AG04450 (cell line): ENCODE measurements around the gene SOWAHC. TPM values are rescaled to one million over a fixed set of nuclear protein-coding genes. Genes with fewer than 3 reads are reported as not detected.
"Not testable (repeated sequence)": the region's sequence is repeated elsewhere in the genome, so short reads cannot be mapped to it uniquely, and the experiment has no call there.

Experiments used
- CTCF ChIA-PET: fragments of 300-600, 350-600 bp; formaldehyde crosslinking; extraction: SDS; loops from one replicate; lab custom pipeline; 2022; ENCODE audit warnings: antibody characterized with exemption, inconsistent platforms; lab: Charles Lee
- POLR2A ChIA-PET: fragments of 350-600 bp; formaldehyde crosslinking; extraction: SDS; loops from one replicate; lab custom pipeline; 2021; ENCODE audit warnings: antibody characterized with exemption, inconsistent platforms; lab: Yijun Ruan, JAX
- DNase-seq: peaks from one replicate; pipeline ENCODE4 v3.0.0-alpha.2; 2011; ENCODE audit warnings: low read depth, low spot score
- H3K27ac ChIP-seq: one replicate; pipeline ENCODE4 v1.5.1; 2012; ENCODE audit warnings: low read depth, low read length, control low read depth
- H3K27me3 ChIP-seq: one replicate; pipeline ENCODE4 v1.6.0; 2012; ENCODE audit warnings: low read length; ENCODE audit not compliant: control insufficient read depth, insufficient read depth
- H3K4me3 ChIP-seq: 2 replicates; pipeline ENCODE4 v1.5.1; 2011; ENCODE audit warnings: mild to moderate bottlenecking, low read depth, low read length, control low read depth
- H3K9me3 ChIP-seq: 2 replicates; pipeline ENCODE4 v1.5.1; 2012; ENCODE audit warnings: low read length; ENCODE audit not compliant: control insufficient read depth, insufficient read depth
- polyA plus RNA-seq: library from polyadenylated mRNA; depleted of rRNA; stranded (reverse); fragments of >200 nt; gene quantifications from 2 replicates; pipeline ENCODE4 v1.2.3, GENCODE V29; 2011
- TF ChIP-seq, protein P1 (sequence below): IDR thresholded peaks from 2 replicates; pipeline ENCODE4 v1.5.1; 2011; ENCODE audit warnings: low read depth, low read length, control low read depth, inconsistent platforms

The SOWAHC gene
- polyA plus RNA-seq, 1 experiment = 4.6 TPM

DNA sequence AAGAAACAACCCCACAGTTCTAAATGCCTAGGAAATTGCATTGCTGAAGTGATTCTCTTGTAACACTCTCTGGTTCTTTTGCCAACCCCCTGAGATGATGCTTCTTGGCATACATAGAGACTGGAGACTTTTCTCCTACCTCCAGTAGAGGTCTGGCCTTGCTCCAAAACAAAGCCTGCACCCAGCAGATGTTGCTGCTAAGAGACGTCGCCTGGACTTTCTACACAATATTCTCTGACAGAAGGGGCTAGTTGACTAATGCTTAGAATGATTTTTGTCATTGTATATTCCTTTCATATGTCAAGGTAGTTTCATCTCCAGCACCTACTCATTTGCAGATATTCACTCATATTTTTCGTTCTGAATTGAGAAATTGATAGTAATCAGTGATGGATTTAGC lies 24.6 kb downstream of the SOWAHC start:
- TF ChIP-seq, protein P1, sequence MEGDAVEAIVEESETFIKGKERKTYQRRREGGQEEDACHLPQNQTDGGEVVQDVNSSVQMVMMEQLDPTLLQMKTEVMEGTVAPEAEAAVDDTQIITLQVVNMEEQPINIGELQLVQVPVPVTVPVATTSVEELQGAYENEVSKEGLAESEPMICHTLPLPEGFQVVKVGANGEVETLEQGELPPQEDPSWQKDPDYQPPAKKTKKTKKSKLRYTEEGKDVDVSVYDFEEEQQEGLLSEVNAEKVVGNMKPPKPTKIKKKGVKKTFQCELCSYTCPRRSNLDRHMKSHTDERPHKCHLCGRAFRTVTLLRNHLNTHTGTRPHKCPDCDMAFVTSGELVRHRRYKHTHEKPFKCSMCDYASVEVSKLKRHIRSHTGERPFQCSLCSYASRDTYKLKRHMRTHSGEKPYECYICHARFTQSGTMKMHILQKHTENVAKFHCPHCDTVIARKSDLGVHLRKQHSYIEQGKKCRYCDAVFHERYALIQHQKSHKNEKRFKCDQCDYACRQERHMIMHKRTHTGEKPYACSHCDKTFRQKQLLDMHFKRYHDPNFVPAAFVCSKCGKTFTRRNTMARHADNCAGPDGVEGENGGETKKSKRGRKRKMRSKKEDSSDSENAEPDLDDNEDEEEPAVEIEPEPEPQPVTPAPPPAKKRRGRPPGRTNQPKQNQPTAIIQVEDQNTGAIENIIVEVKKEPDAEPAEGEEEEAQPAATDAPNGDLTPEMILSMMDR = no peak
- Histone ChIP-seq H3K9me3 (no peaks in the 10 kb centered on the region), H3K27me3 (no peaks in the 10 kb centered on the region), H3K27ac (no peak overlapping the region), H3K4me3 (no peak overlapping the region)
- DNase-seq = no peak
- CTCF ChIA-PET = no interaction called here
- POLR2A ChIA-PET = no interaction called here

DNA sequence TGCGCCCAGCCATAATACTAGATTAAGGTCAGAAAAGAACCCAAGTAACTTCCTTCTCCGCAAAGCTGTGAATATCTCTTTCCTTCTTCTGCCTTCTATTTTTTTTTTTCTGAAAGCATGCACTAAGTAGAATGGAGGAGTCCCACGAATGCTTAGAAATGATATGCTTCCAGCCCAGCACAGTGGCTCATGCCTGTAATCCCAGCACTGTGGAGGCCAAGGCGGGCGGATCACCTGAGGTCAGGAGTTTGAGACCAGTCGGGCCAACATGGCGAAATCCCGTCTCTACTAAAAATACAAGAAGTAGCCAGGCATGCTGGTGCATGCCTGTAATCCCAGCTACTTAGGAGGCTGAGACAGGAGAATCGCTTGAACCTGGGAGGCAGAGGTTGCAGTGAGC lies 25.8 kb downstream of the SOWAHC start:
- POLR2A ChIA-PET, DNase-seq, H3K27me3 ChIP-seq, H3K27ac ChIP-seq, H3K9me3 ChIP-seq, H3K4me3 ChIP-seq, CTCF ChIA-PET: not testable (repeated sequence)

DNA sequence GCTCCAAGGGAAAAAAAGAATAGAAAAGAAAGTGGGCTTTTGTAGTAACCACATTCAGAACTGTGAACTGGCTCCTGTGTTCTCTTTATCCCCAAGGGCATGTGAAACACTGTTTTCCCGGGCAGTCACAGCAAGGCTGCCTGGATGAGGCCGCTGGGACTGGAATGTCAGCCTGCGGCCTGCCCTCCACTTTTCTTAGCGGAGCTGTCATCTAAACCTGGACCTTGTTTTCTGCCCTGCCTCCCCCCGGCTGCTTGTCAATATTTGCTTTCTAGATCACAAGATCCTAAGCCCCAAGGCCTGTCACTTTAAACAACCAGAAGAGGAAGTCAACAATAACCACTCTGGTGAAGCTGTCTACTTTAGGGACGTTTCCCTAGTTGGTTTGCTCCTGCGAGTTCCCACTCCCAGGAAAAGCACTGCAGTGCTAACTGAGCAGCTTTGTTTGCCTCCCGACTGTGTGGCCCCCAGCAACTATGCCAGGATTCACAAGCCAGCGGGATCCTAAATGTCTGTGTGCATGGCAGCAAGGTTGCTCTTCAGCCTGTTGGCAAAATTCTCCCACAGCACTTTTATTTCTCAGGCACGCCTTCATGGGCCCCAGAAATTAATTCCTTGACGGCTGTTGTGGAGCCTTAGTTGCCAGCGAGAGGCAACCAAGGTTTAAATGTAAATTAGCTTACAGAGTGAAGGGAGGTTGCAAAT lies 30.6 kb downstream of the SOWAHC start:
- no peak for DNase-seq
- Histone ChIP-seq H3K27ac (no peak overlapping the region), H3K4me3 (no peak overlapping the region), H3K27me3 (peaks cover 2% of the 10 kb centered on the region), H3K9me3 (no peaks in the 10 kb centered on the region)
- TF ChIP-seq, protein P1 = no peak
- ChIA-PET CTCF (no interaction called here), POLR2A (no interaction called here)

DNA sequence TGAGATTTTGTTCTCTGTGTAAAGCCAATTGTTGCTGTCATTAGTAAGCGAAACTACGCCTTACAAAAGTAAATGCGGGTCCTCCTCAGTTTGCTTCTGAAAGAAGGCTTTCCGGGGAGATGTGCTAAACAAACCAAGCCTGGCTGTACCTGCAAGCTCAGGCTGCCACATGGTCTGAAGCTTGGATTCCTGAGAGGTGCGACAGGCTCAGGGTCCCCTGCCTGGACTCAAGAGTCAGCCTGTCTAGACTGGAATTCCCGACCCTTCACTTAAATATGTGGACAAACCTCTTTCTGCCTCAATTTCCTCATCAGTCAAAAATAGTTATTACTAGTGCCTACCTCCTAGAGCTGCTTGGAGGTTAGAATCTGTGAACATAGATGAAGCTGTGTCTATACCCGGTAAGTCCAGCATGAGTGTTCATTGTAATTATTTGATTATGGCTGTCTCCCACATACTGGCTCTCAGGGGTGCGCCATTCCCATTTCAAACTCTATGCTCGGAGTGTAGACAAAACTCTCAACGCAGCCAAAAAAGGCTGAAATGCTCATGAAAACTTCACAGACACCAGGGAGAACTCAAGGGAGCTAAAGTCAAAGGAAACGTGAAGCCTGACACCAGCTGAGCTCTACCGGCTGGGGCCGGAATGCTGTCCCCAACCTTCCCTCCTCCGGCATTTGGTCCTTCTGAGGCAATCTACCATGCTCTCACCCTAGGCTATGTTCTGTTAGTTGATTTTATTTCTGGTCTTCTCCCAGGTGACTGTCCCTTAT lies 31.4 kb downstream of the SOWAHC start:
- ChIA-PET POLR2A (no interaction called here), CTCF (no interaction called here)
- TF ChIP-seq, protein P1 = no peak
- peak overlapping the region; percentile 2 for H3K27ac ChIP-seq
- no peak overlapping the region for H3K4me3 ChIP-seq
- no peaks in the 10 kb centered on the region for H3K9me3 ChIP-seq
- H3K27me3 ChIP-seq = peaks cover 2% of the 10 kb centered on the region
- no peak for DNase-seq

DNA sequence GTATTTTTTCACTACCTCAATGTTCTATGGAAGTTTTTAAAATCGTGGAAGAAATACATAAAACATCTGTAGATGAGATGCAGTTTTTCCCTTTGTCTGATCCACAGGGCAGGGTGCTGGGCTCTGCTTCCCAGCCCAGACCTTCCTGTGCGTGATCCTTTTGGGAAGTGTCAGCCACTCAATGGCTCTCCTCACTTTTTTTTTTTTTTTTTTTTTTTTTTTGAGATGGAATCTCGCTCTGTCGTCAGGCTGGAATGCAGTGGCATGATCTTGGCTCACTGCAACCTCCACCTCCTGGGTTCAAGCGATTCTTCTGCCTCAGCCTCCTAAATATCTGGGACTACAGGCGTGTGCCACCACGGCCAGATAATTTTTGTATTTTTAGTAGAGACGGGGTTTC lies 32.8 kb downstream of the SOWAHC start:
- TF ChIP-seq, protein P1 = no peak
- Histone ChIP-seq H3K27ac (no peak overlapping the region), H3K9me3 (no peaks in the 10 kb centered on the region), H3K4me3 (no peak overlapping the region), H3K27me3 (peaks cover 5% of the 10 kb centered on the region)
- no peak for DNase-seq
- ChIA-PET POLR2A (no interaction called here), CTCF (no interaction called here)
